GM18951 (cell line): Measurements from ENCODE around the gene NRXN3.

Source experiments
- POLR2A ChIP-seq: IDR thresholded peaks from 4 replicates; pipeline ENCODE4 v1.6.1; 2011; ENCODE audit warnings: mild to moderate bottlenecking; ENCODE audit not compliant: insufficient read length, insufficient read depth; ENCODE audit errors: extremely low read depth
- in situ Hi-C: fragments of 300-500 bp; cut with MboI; formaldehyde crosslinking; loops from one replicate; pipeline ENCODE4 v1.12.0; 2022; ENCODE audit warnings: low sequenced_read_pairs, mixed read lengths, inconsistent platforms; ENCODE audit not compliant: unreplicated experiment

NRXN3 gene

DNA sequence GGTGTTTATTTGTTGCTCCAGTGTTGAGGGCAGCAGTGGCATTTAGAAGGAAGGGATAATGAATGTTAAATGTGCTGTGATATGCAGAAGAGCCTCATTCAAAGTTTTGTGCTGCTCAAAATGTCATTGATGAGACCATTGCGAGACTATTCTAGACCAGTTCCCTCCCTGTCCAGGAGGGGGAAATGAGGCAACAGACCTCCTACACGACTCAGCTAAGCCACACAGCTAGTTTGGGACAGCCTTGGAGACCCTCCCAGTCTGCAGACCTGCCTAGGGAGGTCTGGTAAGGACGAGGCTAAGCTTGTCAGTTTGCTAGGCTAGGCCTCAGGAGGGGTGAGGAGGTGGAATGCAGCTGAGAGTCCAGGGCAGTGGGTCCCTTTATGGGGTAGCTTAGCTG, 116.0 kb downstream of the NRXN3 start:
- no peak for TF ChIP-seq POLR2A
- in situ Hi-C loops: no loop called here

- in situ Hi-C loops: no loop called here
- TF ChIP-seq POLR2A: no peak
These were observed 121.8 kb downstream of the NRXN3 start for GRCh38 chr14:78292003-78292402.

DNA sequence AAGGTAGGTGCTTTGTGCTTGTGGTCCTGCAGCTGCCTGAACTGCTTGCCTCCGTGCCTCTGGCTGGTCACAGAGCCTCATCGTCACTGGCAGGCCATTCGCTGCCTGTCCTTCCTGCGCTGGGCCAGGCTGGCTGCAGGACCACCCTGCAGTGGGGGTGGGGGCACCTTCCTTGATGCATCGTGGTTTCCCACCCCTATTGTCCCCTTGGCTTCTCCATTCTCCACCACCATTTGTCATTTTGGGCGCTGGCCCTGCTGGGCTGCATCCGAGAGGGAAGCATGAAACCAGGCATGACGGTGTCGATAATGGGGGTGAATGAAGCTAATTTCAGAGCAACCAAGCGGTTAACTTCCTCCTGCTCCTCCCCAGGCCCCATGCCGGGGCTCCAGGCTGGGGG, 127.7 kb downstream of the NRXN3 start:
- no peak for TF ChIP-seq POLR2A
- in situ Hi-C loops: no loop called here

GRCh38 chr14:78298298-78298697, 128.1 kb downstream of the NRXN3 start:
- TF ChIP-seq POLR2A: no peak

GRCh38 chr14:78302841-78303240, 132.7 kb downstream of the NRXN3 start:
- no peak for TF ChIP-seq POLR2A
- in situ Hi-C loops: no loop called here

More at GRCh38 chr14:78298298-78298697, 128.1 kb downstream of the NRXN3 start:
- in situ Hi-C loops: no loop called here

DNA sequence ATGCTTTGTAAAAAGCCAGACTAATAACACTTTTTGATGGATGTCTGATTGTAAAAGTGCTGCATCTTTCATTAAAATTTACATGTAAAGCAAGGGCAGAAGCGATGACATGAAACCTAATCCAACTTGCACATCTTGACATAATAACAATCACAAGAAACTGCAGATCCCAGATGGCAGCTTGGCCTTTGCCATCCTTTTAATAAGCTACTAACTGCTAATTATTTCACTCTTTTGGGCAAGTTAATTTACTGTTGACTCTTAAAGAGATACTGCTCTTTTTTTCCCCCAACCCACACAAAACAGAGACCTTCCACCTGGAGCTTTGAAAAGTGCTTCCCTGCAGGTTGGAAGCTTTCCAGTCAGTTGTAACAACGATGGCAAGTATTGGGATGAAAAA, 137.5 kb downstream of the NRXN3 start:
- no peak for TF ChIP-seq POLR2A

DNA sequence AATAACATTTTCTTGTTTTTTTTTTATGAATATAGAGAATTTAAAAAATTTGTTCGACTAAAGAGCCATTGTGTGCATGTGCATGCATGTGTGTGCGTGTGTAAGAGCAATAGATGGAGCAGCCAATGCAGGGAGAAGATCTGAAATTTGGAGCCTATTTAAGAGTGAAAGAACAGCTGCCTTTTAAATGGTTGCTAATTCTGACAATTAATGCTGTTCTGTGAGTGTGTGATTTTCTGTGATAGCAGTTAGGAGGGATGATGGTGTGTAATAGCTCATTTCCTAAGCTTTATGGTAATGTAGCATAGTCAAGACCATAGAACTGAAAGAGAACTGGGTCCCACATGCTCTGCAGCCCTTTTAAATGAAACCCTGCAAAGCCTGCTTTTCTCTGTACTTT, 137.9 kb downstream of the NRXN3 start:
- TF ChIP-seq POLR2A: no peak
- in situ Hi-C loops: no loop called here

More for the DNA sequence above, 137.5 kb downstream of the NRXN3 start:
- in situ Hi-C loops: no loop called here

- no peak for TF ChIP-seq POLR2A
- in situ Hi-C loops: no loop called here
These were observed 140.1 kb downstream of the NRXN3 start for GRCh38 chr14:78310272-78310671.

- TF ChIP-seq POLR2A: no peak
- in situ Hi-C loops: no loop called here
These were observed 143.3 kb downstream of the NRXN3 start for GRCh38 chr14:78313499-78313898.

DNA sequence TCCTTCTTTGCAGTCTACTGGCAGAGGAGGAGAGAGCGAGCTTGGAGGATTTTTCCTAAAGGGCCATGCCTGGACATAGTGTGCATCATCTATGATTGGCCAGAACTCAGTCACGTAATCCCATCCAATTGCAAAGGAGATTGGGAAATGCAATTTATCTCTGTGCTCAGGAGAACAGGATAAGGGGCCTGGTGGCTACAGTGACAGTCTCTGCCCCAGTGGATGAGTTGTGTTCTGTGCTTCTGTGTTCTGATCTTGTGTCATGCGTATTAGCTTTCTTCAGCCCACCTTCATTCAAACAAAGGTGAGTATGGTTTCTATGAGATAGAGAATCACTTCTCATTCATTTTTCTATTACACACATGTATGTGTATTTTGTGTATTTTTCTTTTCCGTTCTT, 144.3 kb downstream of the NRXN3 start:
- in situ Hi-C loops: no loop called here
- TF ChIP-seq POLR2A: no peak

- TF ChIP-seq POLR2A: no peak
- in situ Hi-C loops: no loop called here
These were observed 145.9 kb downstream of the NRXN3 start for GRCh38 chr14:78316052-78316451.

- TF ChIP-seq POLR2A: no peak
- in situ Hi-C loops: no loop called here
These were observed 146.6 kb downstream of the NRXN3 start for GRCh38 chr14:78316786-78317185.

- TF ChIP-seq POLR2A: no peak
These were observed 149.2 kb downstream of the NRXN3 start for GRCh38 chr14:78319406-78319805.

GRCh38 chr14:78319887-78320635, 149.9 kb downstream of the NRXN3 start:
- in situ Hi-C loops: no loop called here
- no peak for TF ChIP-seq POLR2A

More at GRCh38 chr14:78319406-78319805, 149.2 kb downstream of the NRXN3 start:
- in situ Hi-C loops: no loop called here
